Measurements from ENCODE around the gene NDUFA3. TPM values are rescaled to one million over a fixed set of nuclear protein-coding genes. Genes with fewer than 3 reads are reported as not detected.

NDUFA3 gene
- polyA plus RNA-seq, 4 donors, result 84.0 to 157 (median 96.2) TPM

- peak; percentile 100 for DNase-seq (ENCODE audit: low read depth in 4 of 4, low spot score in 3 of 4)
Observed at GRCh38 chr19:54136864-54137698, 34.4 kb downstream of the NDUFA3 start.

GRCh38 chr19:54137699-54138488 is 35.2 kb downstream of the NDUFA3 start, which contains the start of gene CNOT3:
CNOT3 (plus strand) TSS chr19:54137762; CDS start chr19:54142979, 5,217 bp downstream.
- DNase-seq (ENCODE audit: low read depth in 4 of 4, low spot score in 3 of 4), result no peak

- DNase-seq (ENCODE audit: low read depth in 4 of 4, low spot score in 3 of 4), result no peak
Observed at GRCh38 chr19:54138489-54139256, 36.0 kb downstream of the NDUFA3 start.

DNA sequence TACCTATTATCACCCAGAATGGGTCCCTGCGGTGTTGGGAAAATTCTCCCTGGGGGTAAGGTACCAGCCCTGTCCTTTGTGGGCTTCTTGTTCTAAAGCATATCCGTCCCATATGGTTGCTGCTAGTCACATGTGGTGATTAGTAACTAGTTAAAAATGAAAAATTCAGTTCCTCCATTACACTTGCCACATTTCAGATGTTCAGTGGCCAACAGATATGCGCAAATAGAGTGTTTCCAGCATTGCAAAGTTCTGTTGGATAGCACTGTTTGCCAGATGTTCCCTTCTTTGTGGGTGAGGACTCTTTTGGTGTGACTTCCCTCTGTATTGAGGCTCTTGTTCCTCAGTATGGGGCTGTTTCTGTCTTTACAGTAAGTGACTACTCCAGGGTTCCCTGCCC is 38.7 kb downstream of the NDUFA3 start:
- DNase-seq (ENCODE audit: low read depth in 4 of 4, low spot score in 3 of 4), result no peak

GRCh38 chr19:54142166-54142780 is 39.6 kb downstream of the NDUFA3 start:
- no peak for DNase-seq (ENCODE audit: low read depth in 4 of 4, low spot score in 3 of 4)

GRCh38 chr19:54145541-54146158 is 43.0 kb downstream of the NDUFA3 start:
- no peak for DNase-seq (ENCODE audit: low read depth in 4 of 4, low spot score in 3 of 4)

GRCh38 chr19:54147676-54148075 is 45.0 kb downstream of the NDUFA3 start:
- DNase-seq (ENCODE audit: low read depth in 4 of 4, low spot score in 3 of 4), result peak in 1 of 4 donors; percentile 56

GRCh38 chr19:54148158-54148557 is 45.5 kb downstream of the NDUFA3 start:
- DNase-seq (ENCODE audit: low read depth in 4 of 4, low spot score in 3 of 4), result no peak

- no peak for DNase-seq (ENCODE audit: low read depth in 4 of 4, low spot score in 3 of 4)
Observed at GRCh38 chr19:54149021-54149812, 46.6 kb downstream of the NDUFA3 start.

- no peak for DNase-seq (ENCODE audit: low read depth in 4 of 4, low spot score in 3 of 4)
Observed at GRCh38 chr19:54151362-54152035, 48.8 kb downstream of the NDUFA3 start.

DNA sequence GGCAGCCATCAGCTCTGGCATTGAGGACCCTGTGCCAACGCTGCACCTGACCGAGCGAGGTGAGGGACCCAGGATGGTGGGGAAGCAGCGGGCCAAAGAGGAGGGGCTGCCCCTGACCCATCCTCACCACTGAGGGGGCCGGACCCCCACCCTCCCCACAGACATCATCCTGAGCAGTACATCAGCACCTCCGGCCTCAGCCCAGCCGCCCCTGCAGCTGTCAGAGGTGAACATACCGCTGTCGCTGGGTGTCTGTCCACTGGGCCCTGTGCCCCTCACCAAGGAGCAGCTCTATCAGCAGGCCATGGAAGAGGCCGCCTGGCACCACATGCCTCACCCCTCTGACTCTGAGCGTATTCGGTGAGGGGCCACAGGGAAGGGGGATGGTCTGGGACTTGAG is 49.6 kb downstream of the NDUFA3 start:
- DNase-seq (ENCODE audit: low read depth in 4 of 4, low spot score in 3 of 4), result no peak

DNA sequence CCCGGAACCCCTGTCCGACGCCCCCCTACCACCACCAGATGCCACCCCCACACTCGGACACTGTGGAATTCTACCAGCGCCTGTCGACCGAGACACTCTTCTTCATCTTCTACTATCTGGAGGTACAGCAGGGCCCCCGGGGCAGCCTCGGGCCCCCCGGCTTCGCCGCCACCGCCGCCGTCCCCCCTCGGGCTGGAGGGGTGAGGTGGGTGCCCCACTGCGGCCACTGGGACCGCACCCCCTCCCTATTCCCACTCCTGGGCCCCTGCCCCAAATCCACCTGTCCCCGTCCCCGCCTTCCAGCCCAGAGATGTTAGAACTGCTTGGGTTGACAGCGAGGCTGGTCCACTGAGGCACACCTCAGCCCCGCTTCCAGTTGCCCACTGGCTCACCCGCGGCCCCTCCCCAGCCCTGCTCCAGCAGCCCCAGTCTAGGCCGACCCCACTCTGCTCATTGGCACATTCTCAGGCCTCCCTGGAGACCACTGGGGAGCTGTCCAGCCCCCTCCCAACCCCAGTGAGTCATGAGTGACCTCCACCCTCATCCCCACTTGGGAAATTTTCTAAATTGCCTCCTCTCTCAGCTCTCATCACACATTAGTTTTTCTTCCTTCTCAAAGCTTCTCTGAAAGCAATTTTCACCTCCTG is 50.3 kb downstream of the NDUFA3 start:
- no peak for DNase-seq (ENCODE audit: low read depth in 4 of 4, low spot score in 3 of 4)

- DNase-seq (ENCODE audit: low read depth in 4 of 4, low spot score in 3 of 4), result no peak
Observed at GRCh38 chr19:54153731-54154326, 51.2 kb downstream of the NDUFA3 start.

GRCh38 chr19:54154603-54155345 is 52.1 kb downstream of the NDUFA3 start:
- no peak for DNase-seq (ENCODE audit: low read depth in 4 of 4, low spot score in 3 of 4)

GRCh38 chr19:54155694-54156093 is 53.0 kb downstream of the NDUFA3 start:
- DNase-seq (ENCODE audit: low read depth in 4 of 4, low spot score in 3 of 4), result no peak

DNA sequence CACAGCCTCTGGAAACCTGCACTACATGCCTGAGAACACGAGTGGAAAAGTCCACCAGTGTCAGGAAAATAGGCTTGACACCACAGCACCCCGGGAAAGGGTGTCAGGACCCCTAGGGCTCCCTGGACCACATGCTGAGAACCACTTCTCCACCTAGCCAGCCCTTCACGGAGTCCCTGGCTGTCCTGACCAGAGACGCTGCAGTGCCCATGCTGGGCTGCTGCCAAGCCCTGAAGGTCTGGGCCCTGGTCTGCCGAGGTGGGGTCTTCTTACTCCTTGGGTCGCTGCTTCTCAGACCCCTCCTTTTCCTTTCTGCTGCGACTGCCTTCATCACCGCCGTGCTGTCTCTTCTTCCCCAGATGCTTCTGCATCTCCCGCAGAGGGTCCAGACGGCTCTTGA is 53.8 kb downstream of the NDUFA3 start:
- DNase-seq (ENCODE audit: low read depth in 4 of 4, low spot score in 3 of 4), result no peak

DNA sequence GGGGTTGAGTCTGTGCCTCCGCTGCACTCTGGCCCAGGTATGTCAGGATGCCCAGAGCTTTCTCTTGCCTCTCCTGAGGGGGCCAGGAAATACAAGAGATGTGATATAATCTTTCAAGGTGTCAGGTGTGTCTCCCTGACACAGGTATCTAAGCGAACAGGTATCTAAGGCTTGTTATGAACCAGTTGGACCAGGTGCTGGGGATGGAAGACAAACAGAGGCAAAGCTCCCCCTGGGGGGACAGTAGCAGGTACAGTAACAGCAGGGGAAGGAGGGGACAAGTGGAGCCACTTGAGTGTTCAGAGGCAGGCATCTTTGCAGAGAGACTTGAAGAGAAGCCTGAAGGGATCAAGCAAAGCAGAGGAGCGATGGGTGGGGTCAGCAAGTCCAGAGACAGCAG is 54.3 kb downstream of the NDUFA3 start:
- DNase-seq (ENCODE audit: low read depth in 4 of 4, low spot score in 3 of 4), result no peak
